IPS-11a (cell line): Measurements from ENCODE around the gene AHCYL1.

Experiments
- H3K4me3 ChIP-seq: one replicate; pipeline ENCODE4 v1.5.1; 2013; ENCODE audit warnings: low read depth, low read length, control low read depth

AHCYL1 gene

DNA sequence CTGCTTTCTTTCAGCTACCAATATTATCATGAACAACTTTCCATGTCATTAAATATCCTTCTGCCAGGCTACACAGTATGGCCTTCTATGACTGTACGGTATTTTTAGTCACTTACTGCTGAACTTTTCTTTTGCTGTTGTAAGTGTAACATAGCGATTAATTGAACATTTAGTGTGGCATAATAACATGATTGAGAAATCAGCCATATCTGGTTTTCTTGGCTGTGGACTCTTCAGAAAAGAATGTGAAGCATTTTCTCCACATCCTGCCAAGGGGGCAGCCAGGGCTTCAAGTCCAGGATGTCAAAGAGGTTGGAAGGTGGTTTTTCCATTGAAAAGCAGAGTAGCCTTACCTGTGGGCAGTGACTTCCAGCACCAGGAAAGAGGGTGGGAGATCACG, 8.8 kb upstream of the AHCYL1 start:
- H3K4me3 ChIP-seq: no peak overlapping the region

DNA sequence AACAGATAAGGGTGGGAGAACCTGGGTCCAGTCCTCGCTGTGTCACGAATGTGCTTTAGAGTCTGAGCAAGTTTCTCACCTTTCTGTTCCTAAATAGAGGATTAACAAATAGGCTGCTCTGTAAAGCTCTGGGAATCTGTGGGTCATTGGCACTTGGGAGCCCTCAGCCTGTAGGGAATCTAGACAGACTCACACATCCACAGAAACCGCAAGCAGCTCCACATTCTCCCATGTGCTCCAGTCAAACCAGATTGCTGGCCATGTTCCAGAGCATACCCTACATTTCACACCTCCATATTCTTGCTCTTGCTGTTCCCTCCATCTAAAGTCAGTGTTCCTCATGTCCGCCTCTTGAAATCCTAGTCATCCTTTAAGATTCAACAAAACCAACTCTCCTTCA, 7.8 kb upstream of the AHCYL1 start:
- H3K4me3 ChIP-seq: no peak overlapping the region

DNA sequence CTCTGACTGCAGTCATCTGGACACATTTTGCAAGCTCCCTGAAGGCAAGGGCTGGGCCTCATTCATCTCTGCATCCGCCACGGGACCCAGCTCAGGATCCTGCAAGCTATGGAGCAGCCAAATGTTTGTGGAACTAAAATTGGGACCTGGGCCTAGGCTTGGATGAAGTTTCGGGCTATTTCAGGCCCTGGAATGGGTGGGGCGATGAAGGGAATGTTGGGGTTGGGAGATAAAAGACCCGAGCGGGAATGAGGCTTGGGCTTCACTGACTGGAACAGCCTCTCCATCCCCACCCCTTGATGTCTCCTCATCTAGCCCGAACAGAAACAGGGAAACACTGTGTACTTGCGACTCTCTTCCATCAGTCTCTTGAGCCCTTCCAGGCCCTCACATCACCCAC, 7.3 kb upstream of the AHCYL1 start:
- no peak overlapping the region for H3K4me3 ChIP-seq

DNA sequence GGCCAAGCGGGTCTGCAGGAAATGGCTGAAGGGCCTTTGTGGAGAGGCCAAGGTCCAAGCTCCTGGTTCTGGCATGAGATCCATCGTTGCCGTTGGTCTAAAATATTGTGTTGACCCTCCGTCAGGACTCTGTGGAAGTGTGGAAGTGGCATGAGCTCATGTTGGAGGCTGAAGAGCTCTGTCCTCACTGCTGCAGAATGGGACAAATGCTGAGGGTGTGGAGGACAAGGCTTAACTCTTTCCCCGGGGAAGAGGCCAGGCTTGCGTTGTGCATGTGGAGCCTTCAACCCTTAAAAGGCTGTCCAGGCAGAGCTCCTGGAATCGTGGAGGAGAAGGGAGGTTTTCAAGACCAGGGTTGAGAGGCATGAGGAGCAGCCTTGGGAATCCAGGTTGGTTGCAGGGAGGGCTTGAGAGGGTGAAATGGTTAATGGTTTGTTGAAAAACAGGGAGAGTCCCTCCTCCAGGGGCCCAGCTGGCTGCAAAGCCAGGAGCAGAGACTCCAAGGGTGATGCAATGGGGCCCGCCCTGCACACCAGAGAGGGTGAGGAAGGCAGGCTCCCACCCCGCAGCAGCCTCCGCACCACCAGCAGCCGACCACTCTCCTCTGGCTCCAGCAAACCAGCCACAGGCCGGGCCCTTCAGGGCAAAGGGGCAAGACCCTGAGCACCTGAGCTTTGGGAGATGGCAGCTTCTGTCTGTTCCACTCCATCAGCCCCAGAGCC, 6.7 kb upstream of the AHCYL1 start:
- no peak overlapping the region for H3K4me3 ChIP-seq

DNA sequence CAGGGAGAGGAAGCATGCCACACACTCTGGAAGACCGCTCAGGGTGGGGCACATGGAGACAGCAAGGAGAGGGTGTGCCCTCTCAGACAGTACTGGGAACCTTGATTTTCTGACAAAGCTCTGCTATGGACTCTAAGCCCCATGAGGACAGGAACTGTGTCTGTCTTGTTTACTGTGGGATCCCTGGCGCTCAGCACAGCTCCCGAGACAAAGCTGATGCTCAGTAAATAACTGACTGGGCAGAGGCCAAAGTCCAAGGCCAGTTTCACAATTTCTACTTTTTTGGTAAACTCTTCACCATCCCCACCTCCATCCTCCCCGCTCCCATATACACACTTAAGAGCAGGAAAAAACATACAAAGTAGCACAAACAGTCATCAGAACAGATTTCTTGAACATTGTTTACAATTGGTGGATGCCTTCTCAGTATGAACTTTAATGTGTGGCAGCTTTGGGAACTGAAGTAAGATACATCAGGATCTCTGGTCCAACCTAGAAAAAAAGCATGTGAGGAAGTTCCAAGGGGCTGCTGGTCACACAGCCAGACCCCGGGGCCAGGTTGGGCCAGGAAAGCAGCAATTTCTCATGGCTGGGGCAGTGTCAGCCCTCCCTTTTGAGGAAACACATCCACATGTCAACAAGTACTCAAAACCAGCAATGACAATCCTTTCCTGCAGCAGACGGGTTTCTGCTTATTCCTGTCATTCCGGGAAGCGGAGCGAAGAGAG, 5.6 kb upstream of the AHCYL1 start:
- H3K4me3 ChIP-seq: no peak overlapping the region

DNA sequence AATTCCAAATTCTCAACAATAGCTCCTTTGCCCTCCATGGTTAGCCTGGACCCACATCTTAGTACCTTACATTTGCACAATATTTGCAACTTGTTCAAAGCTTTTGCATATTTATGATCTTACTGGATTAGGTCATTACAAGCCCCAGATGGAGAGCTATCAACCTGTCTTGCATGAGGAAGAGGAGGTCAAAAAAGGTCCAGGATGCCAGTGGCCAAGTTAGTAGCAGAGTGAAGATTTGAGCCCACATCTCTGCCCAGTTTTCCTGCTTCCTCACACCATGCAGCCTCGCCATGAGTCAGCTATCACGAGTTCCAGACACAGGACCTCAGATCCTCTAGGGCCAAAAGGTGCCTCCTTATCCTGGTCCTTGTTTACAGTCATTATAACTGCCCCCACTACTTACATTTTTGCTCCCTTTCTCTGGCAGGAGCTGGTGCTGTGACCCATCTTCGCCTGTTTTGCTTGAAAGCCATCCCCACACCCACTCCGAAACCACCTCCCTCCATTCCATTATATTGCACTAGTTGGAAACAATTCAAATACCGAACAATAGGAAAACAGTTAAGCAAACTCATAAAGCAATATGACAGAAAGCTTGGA, 5.0 kb upstream of the AHCYL1 start:
- H3K4me3 ChIP-seq: no peak overlapping the region

DNA sequence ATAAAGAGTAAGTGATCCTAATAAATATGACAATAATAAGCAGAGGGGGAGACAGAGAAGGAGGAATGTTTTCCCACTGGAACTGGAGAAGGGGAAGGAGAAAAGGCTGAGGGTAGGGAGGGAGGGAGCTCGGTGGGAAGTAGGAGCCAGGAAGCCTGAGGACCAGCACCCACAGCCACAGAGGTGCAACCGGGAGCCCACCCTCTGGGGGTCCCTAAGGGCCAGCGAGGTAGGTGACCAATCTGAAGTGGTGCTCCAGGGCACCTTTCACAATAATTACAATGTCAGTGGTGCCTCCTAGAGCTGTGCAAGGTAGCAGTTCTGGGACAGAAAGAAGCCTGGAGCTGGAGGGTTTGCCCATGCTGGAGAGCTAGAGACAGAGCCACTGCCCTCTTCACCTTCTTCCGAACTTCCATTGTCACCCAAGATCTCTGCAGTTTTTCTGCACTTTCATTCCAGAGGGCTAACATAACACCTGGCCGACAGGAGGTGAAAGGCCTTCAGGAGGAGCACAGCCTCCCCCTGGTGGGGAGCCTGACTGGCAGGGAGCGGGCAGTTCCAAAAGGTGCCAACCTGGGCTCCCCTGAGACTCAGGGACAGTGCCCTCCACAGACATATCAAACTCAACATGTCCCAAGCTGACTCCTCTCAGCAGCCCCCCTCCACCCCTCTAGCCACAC, 4.1 kb upstream of the AHCYL1 start:
- no peak overlapping the region for H3K4me3 ChIP-seq

DNA sequence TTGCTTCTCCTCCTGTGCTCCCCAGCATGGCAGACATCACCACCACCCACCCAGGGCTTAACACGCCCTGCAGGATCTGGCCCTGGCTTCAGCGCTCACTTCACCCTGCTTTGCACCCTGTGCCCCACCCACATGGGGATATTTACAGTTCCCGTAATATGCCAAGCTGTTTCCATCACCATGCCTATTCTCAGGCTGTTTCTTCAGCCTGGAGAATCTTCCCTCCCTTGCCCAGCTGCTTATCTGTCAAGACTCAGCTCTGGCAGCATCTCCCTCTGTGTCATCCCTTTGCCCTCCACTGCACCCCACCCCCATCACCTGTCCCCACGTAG, 3.6 kb upstream of the AHCYL1 start:
- H3K4me3 ChIP-seq: no peak overlapping the region

DNA sequence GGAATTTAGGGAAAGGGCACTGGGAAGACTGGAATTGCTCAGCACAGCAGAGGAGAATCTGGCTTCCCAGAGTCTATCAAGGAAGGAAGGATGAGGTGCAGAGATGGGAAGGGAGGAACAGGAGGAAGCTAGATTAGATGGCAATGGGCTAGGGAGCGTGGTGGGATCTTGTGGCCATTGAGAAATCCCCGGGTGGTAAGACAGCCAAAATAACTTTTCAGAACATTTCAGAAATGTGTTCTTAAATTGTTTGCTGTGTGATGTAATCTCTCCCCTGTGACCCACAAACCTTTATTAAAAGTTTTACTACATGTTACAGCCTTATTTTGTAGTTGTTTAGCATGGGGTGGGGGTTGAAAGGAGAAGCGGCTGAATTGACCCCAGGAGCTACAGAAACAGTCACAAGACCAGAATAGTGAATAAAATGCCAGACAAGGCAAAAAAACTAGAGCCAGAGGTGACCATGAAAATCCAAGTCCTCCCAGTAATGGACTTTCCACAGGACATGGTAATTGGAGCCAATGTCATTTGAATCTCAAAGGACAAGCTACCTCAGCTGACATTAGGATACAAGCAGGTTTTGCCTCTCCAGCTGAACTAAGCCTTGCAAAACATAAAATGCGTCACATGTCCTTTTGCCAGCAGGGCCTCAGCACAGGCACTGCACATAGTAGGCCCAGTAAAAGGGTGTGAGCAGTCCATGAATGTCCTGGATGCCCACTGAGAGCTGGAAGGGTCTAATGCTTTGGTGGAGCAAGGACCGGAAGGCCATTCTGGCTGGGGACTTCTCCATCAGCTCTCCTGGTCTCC, 980 bp upstream of the AHCYL1 start:
- H3K4me3 ChIP-seq: no peak overlapping the region

DNA sequence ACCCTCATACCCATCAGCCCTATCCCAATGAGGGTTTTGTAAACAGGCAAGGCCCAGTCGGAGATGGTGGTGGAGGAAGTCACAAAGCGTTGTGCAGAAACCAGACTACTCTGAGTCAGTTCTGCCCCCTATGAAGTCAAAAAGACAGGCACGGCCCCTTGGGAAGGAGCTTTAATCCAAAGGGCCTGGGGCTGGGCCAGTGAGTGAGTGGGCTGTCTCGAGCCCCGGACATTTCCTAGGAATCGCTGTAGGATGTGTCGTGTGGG, 442 bp upstream of the AHCYL1 start:
- no peak overlapping the region for H3K4me3 ChIP-seq

DNA sequence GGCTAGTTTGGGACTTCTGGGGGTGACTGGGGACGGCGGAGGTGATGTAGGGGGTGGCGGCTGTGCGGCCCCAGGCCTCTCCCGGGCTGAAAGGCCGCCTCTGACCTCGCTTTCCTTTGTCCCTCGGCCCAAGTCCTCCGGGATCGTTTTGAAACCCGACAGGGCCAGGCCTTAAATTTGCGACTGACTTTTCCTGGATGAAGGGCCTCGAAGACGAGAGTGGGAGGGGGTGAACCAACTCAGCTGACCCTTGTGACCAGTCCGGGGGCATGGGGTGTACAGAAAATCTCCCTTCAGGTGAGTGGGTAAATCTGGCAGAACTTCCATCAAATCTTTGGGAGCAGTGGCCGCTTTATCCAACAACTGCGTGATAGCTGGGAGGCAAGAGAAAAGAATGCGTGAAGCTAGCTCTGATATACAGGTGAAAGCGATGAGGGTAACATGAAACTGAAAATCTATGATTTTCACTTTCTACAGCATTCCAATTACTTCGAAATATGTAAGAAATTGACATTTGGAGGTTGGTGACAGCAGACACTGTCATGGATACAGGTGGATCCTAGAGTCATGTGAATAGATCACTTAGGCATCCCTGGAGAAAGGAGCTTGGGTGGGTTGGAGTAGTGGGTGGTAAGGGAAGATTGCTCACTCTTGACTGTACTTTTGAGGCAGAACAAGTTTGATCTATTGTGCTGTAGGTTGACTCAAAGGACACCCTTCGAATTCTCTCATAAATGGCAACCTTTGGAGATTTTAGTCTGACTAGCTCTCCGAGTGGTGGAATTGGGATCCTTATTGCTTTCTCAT, 885 bp downstream of the AHCYL1 start:
- peak overlapping the region; percentile 77 for H3K4me3 ChIP-seq

DNA sequence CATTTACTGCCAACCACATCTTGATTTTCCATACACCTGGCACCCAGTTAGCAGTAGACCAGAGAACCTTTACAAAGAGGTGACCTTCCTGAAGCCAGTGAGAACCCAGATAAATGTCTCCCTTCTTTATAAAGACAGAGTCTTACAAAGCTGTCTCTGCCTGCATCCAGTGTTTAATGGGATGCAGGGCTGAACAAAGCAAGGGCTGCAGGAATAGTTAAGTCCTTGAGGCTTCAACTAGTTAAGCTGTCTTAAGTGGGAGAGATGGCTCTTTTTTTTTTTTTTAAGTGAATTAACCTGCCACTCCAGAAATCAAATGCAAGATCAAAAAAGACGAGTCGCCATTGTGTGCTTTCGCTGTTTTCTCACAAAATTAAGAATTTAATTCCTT, 1.5 kb downstream of the AHCYL1 start:
- H3K4me3 ChIP-seq: peak overlapping the region; percentile 77

DNA sequence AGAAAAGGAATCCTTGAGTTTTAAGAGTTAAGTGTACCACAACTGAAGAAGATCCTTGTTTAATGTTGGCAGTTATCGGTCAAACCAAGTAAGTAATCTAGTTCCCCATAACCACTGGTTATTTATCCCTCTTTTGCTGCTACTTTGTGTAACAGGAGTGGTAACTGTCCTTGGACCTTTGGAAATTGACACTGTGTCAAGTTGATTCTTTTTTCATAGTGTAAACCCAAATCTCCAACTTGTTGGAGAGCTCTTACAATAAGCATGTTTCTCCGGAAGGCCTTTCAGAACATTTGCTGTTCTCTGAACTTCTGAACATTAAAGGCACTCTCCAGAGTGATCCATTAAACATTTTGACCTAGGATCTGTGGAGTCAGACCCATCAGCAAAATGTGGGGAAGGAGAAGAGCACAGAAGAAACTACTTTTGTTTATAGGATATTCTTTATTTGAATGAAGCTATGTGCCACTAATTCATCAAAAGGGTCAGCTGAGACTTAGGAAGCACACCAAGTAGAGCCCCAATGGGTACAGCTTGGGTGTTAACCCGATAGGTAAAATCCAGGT, 3.9 kb downstream of the AHCYL1 start:
- no peak overlapping the region for H3K4me3 ChIP-seq

DNA sequence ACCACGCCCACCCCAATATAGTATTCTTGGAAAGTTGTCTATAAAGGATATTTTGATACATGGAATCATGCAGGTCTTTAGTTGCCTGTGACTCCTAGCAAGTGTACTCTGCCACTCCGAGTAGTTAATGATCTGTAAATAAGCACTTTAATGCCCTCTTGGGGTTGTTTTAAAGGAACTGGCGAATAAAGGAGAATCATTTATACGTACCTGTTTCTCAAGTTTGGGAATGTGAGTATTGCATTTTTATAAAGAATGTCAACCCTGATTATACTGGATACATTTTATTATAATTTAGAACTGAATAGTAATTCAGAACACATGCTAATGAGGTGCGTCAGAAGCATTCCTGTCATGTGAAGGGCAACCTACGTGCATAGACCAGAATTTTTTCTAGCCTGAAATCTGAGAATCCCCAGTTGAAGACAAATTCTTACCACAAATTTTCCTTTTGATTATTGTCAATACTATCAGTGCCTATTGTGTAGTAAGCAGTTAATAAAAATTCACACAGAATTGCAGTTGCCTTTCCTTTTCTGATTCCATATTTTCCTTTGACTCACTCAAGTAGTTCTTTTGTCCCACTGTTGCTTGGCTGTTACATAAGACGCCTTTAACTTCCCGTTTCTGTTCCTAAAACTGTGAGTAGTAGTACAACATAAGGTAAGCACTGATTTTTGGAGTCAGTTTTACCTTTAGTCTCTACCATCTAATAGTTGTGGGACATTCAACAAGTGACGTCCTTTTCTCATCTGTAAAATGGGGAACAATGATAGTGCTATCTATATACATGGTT, 5.1 kb downstream of the AHCYL1 start:
- H3K4me3 ChIP-seq: no peak overlapping the region

DNA sequence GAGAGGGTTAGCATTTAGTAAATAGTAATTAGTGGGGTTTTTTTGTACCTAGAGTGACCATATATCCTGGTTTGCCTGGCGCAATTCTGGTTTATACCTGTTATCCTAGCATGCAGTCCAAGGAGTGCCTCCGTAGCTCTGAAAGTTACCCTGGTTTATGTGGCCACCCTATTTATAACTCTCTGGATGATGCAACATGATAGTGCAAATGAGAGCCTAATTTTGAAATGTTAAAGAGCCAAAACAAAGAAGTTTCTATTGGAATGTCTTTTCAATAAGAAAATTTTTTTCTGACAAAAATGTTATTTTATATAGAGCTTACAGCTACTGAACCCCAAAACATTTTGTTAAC, 5.7 kb downstream of the AHCYL1 start:
- H3K4me3 ChIP-seq: no peak overlapping the region

DNA sequence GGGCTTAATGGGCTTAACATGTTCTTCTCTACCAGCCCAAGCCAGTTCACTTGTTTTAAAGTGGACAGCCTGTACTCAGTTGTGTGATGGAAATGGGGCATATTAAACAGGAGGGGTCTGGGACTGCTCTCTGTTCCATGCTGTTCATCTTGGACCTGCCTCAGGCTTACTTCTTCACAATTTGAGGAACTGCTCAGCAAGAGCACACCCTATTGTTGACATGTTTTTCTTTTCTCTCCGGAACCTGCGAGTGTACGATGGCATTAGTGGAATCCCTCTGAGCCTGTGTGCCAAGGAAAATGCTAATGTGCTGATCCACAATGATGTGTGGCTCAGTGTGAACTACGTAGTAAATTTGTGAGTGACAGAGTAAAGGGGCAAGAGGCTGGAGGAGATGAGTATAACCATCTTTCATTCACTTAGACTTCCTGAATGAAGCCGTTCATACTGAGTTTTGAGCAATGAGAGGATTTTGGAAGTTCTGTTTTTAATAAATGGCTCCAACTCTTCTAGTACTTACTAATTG, 6.9 kb downstream of the AHCYL1 start:
- no peak overlapping the region for H3K4me3 ChIP-seq

DNA sequence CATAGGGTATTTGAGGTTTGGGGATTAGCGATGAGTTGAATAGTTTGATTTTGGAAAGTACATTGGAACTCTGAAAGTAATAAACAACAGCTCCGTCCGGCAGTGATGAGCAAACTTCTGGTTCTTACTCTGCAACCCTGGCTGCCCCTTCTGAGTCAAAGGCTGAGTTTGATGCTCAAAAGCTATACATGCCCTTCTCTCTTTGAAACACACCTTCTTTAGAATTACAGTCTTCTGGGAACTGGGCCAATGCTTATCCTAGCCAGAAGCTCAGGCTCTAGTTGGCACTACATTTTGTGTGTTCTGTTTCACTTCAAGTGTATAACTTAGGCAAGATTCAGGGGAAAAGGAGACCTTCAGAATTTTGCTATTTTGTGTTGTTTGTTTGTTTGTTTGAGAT, 9.3 kb downstream of the AHCYL1 start:
- H3K4me3 ChIP-seq: no peak overlapping the region

DNA sequence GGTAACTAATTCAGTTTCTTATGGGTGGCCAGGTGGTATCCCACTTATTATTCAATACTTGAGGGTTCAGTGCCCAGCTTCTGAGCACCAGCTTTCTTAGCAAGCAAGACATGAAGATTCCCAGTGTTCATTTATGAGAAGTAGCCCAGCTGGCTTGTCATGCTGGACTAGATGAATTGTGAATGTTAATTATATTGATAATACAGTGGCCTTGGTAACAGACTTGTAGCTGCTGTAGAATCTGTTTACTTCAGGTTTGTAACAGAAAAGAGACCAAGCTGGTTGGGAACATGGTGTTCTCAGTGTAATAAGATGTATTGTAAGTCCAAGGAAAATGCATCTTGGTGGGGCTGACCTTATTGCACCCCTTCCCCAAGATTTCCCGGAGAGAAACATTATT, 10.1 kb downstream of the AHCYL1 start:
- no peak overlapping the region for H3K4me3 ChIP-seq

DNA sequence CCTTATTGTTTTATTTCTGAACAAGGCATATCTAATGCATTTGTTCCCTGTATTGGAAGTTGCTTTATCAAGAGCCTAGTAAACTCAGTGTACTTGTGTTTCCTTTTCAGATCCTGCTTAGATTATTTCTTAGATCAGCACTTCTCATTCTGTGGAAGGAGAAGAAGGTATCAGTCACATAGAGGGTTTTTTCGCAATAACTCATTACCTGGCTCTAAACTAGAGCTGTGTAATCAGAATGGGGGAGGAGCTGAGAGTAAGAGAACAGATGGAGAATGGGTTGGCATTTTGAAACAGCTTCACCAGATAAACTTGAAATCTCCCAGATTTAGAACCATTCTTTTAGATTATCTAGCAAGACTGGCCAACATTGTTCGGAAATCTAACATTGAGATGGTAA, 11.0 kb downstream of the AHCYL1 start:
- H3K4me3 ChIP-seq: no peak overlapping the region
